ENCODE results near the gene AQP2.

AQP2 gene

GRCh38 chr12:49968471-49968870, 17.9 kb downstream of the AQP2 start:
- no peak for ATAC-seq
- no peak for TF ChIP-seq OSR1 (CRISPR knock-in tag; IDR thresholded peaks at IDR 0.05)
- no peak for TF ChIP-seq ISL1 (CRISPR knock-in tag; IDR thresholded peaks at IDR 0.05)
- TF ChIP-seq ZFP3 (CRISPR knock-in tag; IDR thresholded peaks at IDR 0.05) = no peak
- TF ChIP-seq PPARA (CRISPR knock-in tag; IDR thresholded peaks at IDR 0.05; ENCODE audit: borderline replicate concordance) = no peak
- TF ChIP-seq CSDC2 (CRISPR knock-in tag; IDR thresholded peaks at IDR 0.05) = no peak
- no peak for TF ChIP-seq ESRRG (CRISPR knock-in tag; IDR thresholded peaks at IDR 0.05)
- TF ChIP-seq, protein P1, sequence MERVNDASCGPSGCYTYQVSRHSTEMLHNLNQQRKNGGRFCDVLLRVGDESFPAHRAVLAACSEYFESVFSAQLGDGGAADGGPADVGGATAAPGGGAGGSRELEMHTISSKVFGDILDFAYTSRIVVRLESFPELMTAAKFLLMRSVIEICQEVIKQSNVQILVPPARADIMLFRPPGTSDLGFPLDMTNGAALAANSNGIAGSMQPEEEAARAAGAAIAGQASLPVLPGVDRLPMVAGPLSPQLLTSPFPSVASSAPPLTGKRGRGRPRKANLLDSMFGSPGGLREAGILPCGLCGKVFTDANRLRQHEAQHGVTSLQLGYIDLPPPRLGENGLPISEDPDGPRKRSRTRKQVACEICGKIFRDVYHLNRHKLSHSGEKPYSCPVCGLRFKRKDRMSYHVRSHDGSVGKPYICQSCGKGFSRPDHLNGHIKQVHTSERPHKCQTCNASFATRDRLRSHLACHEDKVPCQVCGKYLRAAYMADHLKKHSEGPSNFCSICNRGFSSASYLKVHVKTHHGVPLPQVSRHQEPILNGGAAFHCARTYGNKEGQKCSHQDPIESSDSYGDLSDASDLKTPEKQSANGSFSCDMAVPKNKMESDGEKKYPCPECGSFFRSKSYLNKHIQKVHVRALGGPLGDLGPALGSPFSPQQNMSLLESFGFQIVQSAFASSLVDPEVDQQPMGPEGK (CRISPR knock-in tag; IDR thresholded peaks at IDR 0.05; ENCODE audit: borderline replicate concordance) = no peak
- TF ChIP-seq TSHZ2 (CRISPR knock-in tag; IDR thresholded peaks at IDR 0.05) = no peak
- TF ChIP-seq TOX (CRISPR knock-in tag; IDR thresholded peaks at IDR 0.05; ENCODE audit: borderline replicate concordance) = no peak
- no peak for TF ChIP-seq TCF4 (CRISPR knock-in tag; IDR thresholded peaks at IDR 0.05; ENCODE audit: borderline replicate concordance)
- no peak for TF ChIP-seq SNAI2 (CRISPR knock-in tag; IDR thresholded peaks at IDR 0.05)
- no peak for TF ChIP-seq BACH2 (CRISPR knock-in tag; IDR thresholded peaks at IDR 0.05; ENCODE audit: borderline replicate concordance)
- TF ChIP-seq RARB (CRISPR knock-in tag; IDR thresholded peaks at IDR 0.05) = no peak

DNA sequence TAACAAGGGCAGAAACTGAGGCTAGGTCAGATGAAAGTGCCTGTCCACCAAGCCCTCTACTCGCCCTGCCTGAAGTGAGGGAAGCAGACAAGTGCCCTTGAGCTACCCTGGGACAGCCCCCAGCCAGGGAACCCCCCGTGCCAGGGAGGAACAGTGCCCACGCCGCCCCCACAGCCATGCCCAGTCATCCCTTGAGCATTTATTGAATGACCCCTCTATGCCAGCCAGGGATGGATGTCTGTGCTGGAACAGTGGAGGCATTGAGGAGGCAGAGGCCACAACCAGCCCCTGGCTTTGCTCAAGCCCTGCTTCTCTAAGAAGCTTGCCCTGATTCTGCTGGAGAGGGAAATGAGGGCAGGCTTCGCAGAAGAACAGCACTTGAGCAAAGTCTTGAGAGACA, 18.5 kb downstream of the AQP2 start:
- ATAC-seq = no peak

GRCh38 chr12:49969651-49970429, 19.3 kb downstream of the AQP2 start:
- no peak for ATAC-seq
- TF ChIP-seq ARNTL (CRISPR knock-in tag; IDR thresholded peaks at IDR 0.05; ENCODE audit: borderline replicate concordance, low read depth) = no peak
- no peak for TF ChIP-seq CSDC2 (CRISPR knock-in tag; IDR thresholded peaks at IDR 0.05)
- no peak for TF ChIP-seq SNAI2 (CRISPR knock-in tag; IDR thresholded peaks at IDR 0.05)
- TF ChIP-seq PPARA (CRISPR knock-in tag; IDR thresholded peaks at IDR 0.05; ENCODE audit: borderline replicate concordance) = no peak
- no peak for TF ChIP-seq GLIS3 (CRISPR knock-in tag; IDR thresholded peaks at IDR 0.05)
- no peak for TF ChIP-seq ZNF8 (CRISPR knock-in tag; IDR thresholded peaks at IDR 0.05)
- TF ChIP-seq ESRRG (CRISPR knock-in tag; IDR thresholded peaks at IDR 0.05) = no peak
- no peak for TF ChIP-seq TSHZ2 (CRISPR knock-in tag; IDR thresholded peaks at IDR 0.05)
- no peak for TF ChIP-seq ZC3H10 (CRISPR knock-in tag; IDR thresholded peaks at IDR 0.05)
- no peak for TF ChIP-seq ZNF565 (CRISPR knock-in tag; conservative IDR thresholded peaks at IDR 0.05; ENCODE audit: low read depth)
- no peak for TF ChIP-seq TOX (CRISPR knock-in tag; IDR thresholded peaks at IDR 0.05; ENCODE audit: borderline replicate concordance)
- no peak for TF ChIP-seq ZFP3 (CRISPR knock-in tag; IDR thresholded peaks at IDR 0.05)
- no peak for TF ChIP-seq ZNF70 (CRISPR knock-in tag; IDR thresholded peaks at IDR 0.05)
- no peak for TF ChIP-seq OSR1 (CRISPR knock-in tag; IDR thresholded peaks at IDR 0.05)
- TF ChIP-seq, protein P1 (CRISPR knock-in tag; IDR thresholded peaks at IDR 0.05; ENCODE audit: borderline replicate concordance) = no peak
- no peak for TF ChIP-seq BACH2 (CRISPR knock-in tag; IDR thresholded peaks at IDR 0.05; ENCODE audit: borderline replicate concordance)
- no peak for TF ChIP-seq POU6F1 (CRISPR knock-in tag; IDR thresholded peaks at IDR 0.05; ENCODE audit: borderline replicate concordance, low read depth)

More for the DNA sequence above, 18.5 kb downstream of the AQP2 start:
- TF ChIP-seq POU6F1 (CRISPR knock-in tag; IDR thresholded peaks at IDR 0.05; ENCODE audit: borderline replicate concordance, low read depth) (no peak), OSR1 (CRISPR knock-in tag; IDR thresholded peaks at IDR 0.05) (no peak)
